Neural progenitor cell (in vitro differentiated cells): ENCODE data around the gene CES2.

Source experiments
- EZH2 ChIP-seq: fragments of 200-600 bp; sonication (generic); IDR thresholded peaks from 2 replicates; pipeline ENCODE4 v1.6.1; 2017; ENCODE audit warnings: antibody characterized with exemption, mild to moderate bottlenecking, moderate library complexity
- TF ChIP-seq, protein P1 (sequence below): fragments of 200-600 bp; sonication (generic); IDR thresholded peaks from 2 replicates; pipeline ENCODE4 v1.5.1; 2017; ENCODE audit warnings: antibody characterized with exemption, mild to moderate bottlenecking

- TF ChIP-seq, protein P1, sequence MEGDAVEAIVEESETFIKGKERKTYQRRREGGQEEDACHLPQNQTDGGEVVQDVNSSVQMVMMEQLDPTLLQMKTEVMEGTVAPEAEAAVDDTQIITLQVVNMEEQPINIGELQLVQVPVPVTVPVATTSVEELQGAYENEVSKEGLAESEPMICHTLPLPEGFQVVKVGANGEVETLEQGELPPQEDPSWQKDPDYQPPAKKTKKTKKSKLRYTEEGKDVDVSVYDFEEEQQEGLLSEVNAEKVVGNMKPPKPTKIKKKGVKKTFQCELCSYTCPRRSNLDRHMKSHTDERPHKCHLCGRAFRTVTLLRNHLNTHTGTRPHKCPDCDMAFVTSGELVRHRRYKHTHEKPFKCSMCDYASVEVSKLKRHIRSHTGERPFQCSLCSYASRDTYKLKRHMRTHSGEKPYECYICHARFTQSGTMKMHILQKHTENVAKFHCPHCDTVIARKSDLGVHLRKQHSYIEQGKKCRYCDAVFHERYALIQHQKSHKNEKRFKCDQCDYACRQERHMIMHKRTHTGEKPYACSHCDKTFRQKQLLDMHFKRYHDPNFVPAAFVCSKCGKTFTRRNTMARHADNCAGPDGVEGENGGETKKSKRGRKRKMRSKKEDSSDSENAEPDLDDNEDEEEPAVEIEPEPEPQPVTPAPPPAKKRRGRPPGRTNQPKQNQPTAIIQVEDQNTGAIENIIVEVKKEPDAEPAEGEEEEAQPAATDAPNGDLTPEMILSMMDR: no peak
- no peak for TF ChIP-seq EZH2
Observed at GRCh38 chr16:66926961-66927436, 8.3 kb upstream of the CES2 start.
